ENCODE data around the gene EIF3A. TPM values are rescaled to one million over a fixed set of nuclear protein-coding genes. Genes with fewer than 3 reads are reported as not detected.

EIF3A gene
- total RNA-seq, 1 experiment from 2014 or later, result 26.5 TPM

GRCh38 chr10:118990326-118990725, 90.3 kb downstream of the EIF3A start:
- in situ Hi-C loops (cut with HindIII; ENCODE audit: low pct_unique_long_range_greater_than_20kb, low sequenced_read_pairs), result no loop called here
- DNase-seq (ENCODE audit: low read depth), result no peak

GRCh38 chr10:118986815-118987790, 93.5 kb downstream of the EIF3A start:
- DNase-seq (ENCODE audit: low read depth), result no peak
- in situ Hi-C loops (cut with HindIII; ENCODE audit: low pct_unique_long_range_greater_than_20kb, low sequenced_read_pairs), result no loop called here

- in situ Hi-C loops (cut with HindIII; ENCODE audit: low pct_unique_long_range_greater_than_20kb, low sequenced_read_pairs), result no loop called here
- no peak for DNase-seq (ENCODE audit: low read depth)
These were observed 95.0 kb downstream of the EIF3A start for GRCh38 chr10:118985576-118985975.

Other genes with a start within 250 kb of the EIF3A start
- 22.5 and 27.9 TPM in 2 replicates for gene NANOS1, start 51.1 kb downstream of the EIF3A start, total RNA-seq (2014; rRNA removed; shearing (Covaris generic); ENCODE audit: low replicate concordance)
- 17.5 and 57.5 TPM in 2 replicates for gene DENND10, start 23.3 kb upstream of the EIF3A start, total RNA-seq (2014; rRNA removed; shearing (Covaris generic); ENCODE audit: low replicate concordance)
- 30.8 and 61.0 TPM in 2 replicates for gene SFXN4, start 84.9 kb upstream of the EIF3A start, total RNA-seq (2014; rRNA removed; shearing (Covaris generic); ENCODE audit: low replicate concordance)
- 281 TPM in 2 replicates for gene PRDX3, start 98.0 kb upstream of the EIF3A start, total RNA-seq (2014; rRNA removed; shearing (Covaris generic); ENCODE audit: low replicate concordance)
- 0.20 and 0.61 TPM in 2 replicates for gene GRK5, start 126.8 kb upstream of the EIF3A start, total RNA-seq (2014; rRNA removed; shearing (Covaris generic); ENCODE audit: low replicate concordance)